HL-60/S4 (cell line): ENCODE results near the gene PIGN.
"Not testable (repeated sequence)": the region's sequence is repeated elsewhere in the genome, so short reads cannot be mapped to it uniquely, and the experiment has no call there.

ENCODE experiments used
- in situ Hi-C: fragments of 300-500 bp; cut with MboI; formaldehyde crosslinking; loops from 2 replicates; pipeline ENCODE4 v1.14.3; 2022; ENCODE audit warnings: low sequenced_read_pairs

PIGN gene

GRCh38 chr18:62182220-62182619, 4.6 kb downstream of the PIGN start:
- in situ Hi-C loops, result loop anchor here (10.0 to 25.0 kb wide), 2 partner anchors 380 to 803 kb away; no protein-coding TSS in a partner anchor

- in situ Hi-C loops, result loop anchor here (25.0 kb wide), 1 partner anchor 383 kb away; no protein-coding TSS in a partner anchor
Observed at GRCh38 chr18:62179213-62179612, 7.6 kb downstream of the PIGN start.

GRCh38 chr18:62177271-62177670, 9.6 kb downstream of the PIGN start:
- in situ Hi-C loops, result loop anchor here (25.0 kb wide), 1 partner anchor 385 kb away; no protein-coding TSS in a partner anchor

- in situ Hi-C loops, result loop anchor here (25.0 kb wide), 1 partner anchor 387 kb away; no protein-coding TSS in a partner anchor
Observed at GRCh38 chr18:62175521-62175920, 11.3 kb downstream of the PIGN start.

GRCh38 chr18:62172298-62172697, 14.6 kb downstream of the PIGN start:
- in situ Hi-C loops, result no loop called here

GRCh38 chr18:62170857-62171256, 16.0 kb downstream of the PIGN start:
- in situ Hi-C loops, result no loop called here

GRCh38 chr18:62166524-62166923, 20.3 kb downstream of the PIGN start:
- in situ Hi-C loops, result not testable (repeated sequence)

- in situ Hi-C loops, result no loop called here
Observed at GRCh38 chr18:62165583-62165982, 21.3 kb downstream of the PIGN start.

GRCh38 chr18:62164855-62165487, 21.9 kb downstream of the PIGN start:
- in situ Hi-C loops, result no loop called here

- in situ Hi-C loops, result no loop called here
Observed at GRCh38 chr18:62164310-62164709, 22.5 kb downstream of the PIGN start.

GRCh38 chr18:62157843-62158242, 29.0 kb downstream of the PIGN start:
- in situ Hi-C loops, result no loop called here

GRCh38 chr18:62152844-62153243, 34.0 kb downstream of the PIGN start:
- in situ Hi-C loops, result no loop called here

- in situ Hi-C loops, result no loop called here
Observed at GRCh38 chr18:62151068-62151771, 35.6 kb downstream of the PIGN start.

- in situ Hi-C loops, result loop anchor here (25.0 kb wide), 1 partner anchor 507 kb away; no protein-coding TSS in a partner anchor
Observed at GRCh38 chr18:62144338-62144737, 42.5 kb downstream of the PIGN start.

GRCh38 chr18:62140259-62140658, 46.6 kb downstream of the PIGN start:
- in situ Hi-C loops, result loop anchor here (25.0 kb wide), 1 partner anchor 503 kb away; no protein-coding TSS in a partner anchor

GRCh38 chr18:62138461-62139235, 48.2 kb downstream of the PIGN start:
- in situ Hi-C loops, result loop anchor here (25.0 kb wide), 1 partner anchor 501 kb away; no protein-coding TSS in a partner anchor

GRCh38 chr18:62131301-62131909, 55.5 kb downstream of the PIGN start:
- in situ Hi-C loops, result loop anchor here (25.0 kb wide), 1 partner anchor 494 kb away; no protein-coding TSS in a partner anchor

GRCh38 chr18:62128157-62128556, 58.7 kb downstream of the PIGN start:
- in situ Hi-C loops, result loop anchor here (25.0 kb wide), 1 partner anchor 491 kb away; no protein-coding TSS in a partner anchor

- in situ Hi-C loops, result loop anchor here (25.0 kb wide), 1 partner anchor 489 kb away; no protein-coding TSS in a partner anchor
Observed at GRCh38 chr18:62126737-62127136, 60.1 kb downstream of the PIGN start.

- in situ Hi-C loops, result loop anchor here (25.0 kb wide), 1 partner anchor 488 kb away; no protein-coding TSS in a partner anchor
Observed at GRCh38 chr18:62125702-62126101, 61.2 kb downstream of the PIGN start.
